HG03196 (cell line): ENCODE measurements around the gene BRD8.
A peak's percentile ranks its signal among the peaks of the same experiment; 100 is the strongest.
"Not testable (repeated sequence)": the region's sequence is repeated elsewhere in the genome, so short reads cannot be mapped to it uniquely, and the experiment has no call there.

Experiments
- ATAC-seq: cut with Tn5 transposase; IDR thresholded peaks from one replicate; pipeline ENCODE4 v1.9.1; 2021; ENCODE audit not compliant: unreplicated experiment

BRD8 gene

GRCh38 chr5:138178516-138179276 lies at the start of gene BRD8, which contains the start of gene KIF20A:
Gene BRD8, minus strand, starts transcription at chr5:138178630. Its CDS starts 16 bp downstream, at chr5:138178614.
Gene KIF20A, plus strand, starts transcription at chr5:138179112. Its CDS starts 569 bp downstream, at chr5:138179681.
- ATAC-seq, result peak; percentile 89

DNA sequence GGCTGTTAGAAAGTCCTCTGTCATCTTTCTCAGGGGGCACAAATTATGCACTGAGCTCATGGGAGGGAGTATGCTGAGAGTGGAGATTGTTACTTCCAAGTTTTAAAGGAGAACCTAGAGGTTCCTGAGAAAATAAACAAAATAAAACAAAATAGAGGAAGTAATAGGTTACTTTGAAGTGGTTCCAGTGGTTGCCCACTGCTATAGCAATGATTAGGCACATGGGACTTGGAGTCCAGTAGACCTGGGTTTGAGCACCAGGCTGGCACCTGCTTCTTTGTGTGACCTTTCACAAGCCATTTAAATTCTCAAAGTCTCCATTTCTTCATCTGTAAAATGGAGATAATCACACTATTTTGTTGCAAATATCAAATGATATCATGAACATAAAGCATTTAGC lies 48.5 kb upstream of the BRD8 start:
- no peak for ATAC-seq

DNA sequence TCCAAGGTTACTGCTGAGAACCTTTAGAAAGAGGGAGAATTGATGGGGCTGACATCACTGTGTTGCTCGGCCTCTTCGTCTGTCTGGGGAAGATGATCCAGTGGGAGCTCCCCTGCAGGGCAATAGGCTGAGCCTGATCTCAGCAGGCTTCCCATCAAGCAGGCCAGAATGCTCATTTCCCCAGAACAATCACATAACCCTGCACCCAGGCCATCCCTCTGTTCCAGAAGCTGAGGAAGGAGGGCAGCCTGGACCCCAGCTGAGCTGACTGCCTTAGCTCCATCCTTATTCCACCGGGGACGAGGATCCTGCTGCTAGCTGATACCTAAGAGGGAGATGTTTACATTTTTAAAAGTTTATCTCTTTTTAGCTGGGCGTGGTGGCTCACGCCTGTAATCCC lies 46.3 kb upstream of the BRD8 start:
- ATAC-seq, result no peak

DNA sequence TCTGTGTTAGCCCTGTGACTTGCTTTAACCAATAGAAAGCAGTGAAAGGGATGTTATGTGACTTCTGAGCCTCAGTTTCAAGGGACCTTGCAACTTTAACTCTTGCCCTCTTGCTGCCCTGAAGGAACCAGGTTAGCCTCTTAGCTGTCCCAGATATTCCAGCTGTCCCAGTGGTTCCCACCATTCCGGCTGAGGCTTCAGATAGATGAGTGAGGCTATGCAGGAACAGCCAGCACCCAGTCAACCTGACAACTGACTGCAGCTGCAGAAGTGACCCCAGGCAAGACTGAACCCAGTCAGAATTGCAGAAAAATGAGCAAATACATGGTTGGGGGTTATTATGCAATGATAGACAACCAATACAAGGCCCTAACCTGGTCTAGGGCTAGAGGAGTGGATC lies 45.1 kb upstream of the BRD8 start:
- ATAC-seq, result no peak

DNA sequence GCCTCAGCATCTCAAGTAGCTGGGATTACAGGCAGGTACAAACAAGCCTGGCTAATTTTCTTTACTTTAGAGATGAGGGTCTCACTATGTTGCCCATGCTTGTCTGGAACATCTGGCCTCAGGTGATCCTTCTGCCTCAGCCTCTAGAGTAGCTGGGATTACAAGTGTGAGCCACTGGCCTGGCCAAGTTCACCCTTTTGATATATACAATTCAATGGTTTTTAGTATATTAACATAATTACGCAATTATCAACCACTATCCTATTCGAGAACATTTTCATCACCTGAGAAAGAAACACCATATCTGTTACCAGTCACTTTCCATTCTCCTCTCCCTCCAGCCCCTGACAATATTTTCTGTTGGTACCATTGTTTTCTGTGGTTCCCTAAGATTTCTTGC lies 38.4 kb upstream of the BRD8 start:
- ATAC-seq, result no peak

DNA sequence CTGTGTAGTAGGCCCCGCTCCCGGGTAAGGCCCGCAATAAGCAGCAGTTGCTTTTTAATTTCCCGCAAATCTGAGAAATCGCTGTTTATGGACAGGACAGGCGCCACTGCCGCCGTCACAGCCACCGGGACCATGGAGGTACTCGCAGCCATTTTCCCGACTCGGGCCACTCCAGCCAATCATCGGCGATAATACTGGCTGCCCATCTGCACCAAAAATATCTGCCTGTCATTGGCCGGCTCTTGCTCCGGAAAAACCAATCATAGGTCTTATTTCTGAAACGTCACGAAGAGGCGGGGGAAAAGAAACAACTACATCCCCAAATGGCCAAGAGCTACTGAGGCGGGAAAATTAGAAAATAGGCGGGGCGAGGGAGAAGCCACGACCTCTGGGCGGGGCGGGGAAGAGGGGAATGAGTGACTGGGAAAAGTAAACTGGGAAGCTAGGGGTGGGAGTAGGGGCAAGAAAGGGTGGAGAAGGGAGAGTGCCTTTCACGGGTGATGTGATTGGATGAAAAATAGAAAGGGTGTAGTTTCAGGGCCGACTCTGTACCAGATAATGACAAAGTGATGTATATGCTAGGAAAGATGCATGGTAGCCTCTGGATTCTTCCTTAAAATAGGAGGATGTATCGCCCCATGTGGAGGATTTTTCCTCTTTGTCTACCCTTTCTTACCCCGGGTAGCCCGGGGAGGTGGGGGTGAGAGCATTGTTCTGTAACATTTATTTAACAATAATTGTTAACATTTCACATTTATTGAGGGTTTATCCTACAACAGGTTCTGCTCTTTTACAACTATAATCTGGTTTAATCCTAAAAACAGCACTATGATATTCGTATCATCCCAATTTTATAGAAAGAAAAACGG lies 35.0 kb upstream of the BRD8 start, which contains the start of gene CDC23:
CDC23 (minus strand) TSS at position 163 of the 869 bp plus-strand sequence; CDS start at position 152, 11 bp downstream.
- ATAC-seq, result peak; percentile 95

- peak; percentile 18 for ATAC-seq
Measured at GRCh38 chr5:138212828-138213160, 34.4 kb upstream of the BRD8 start.

DNA sequence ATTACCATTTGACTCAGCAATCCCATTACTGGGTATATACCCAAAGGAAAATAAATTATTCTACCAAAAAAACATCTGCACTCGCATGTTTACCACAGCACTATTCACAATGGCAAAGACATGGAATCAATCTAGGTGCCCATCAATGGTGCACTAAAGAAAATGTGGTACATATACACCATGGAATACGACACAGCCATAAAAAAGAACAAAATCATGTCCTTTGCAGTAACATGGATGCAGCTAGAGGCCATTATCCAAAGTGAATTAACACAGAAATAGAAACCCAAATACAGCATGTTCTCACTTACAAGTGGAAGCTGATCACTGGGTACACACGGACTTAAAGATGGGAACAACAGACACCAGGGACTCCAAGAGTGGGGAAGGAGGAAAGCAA lies 32.6 kb upstream of the BRD8 start:
- no peak for ATAC-seq

DNA sequence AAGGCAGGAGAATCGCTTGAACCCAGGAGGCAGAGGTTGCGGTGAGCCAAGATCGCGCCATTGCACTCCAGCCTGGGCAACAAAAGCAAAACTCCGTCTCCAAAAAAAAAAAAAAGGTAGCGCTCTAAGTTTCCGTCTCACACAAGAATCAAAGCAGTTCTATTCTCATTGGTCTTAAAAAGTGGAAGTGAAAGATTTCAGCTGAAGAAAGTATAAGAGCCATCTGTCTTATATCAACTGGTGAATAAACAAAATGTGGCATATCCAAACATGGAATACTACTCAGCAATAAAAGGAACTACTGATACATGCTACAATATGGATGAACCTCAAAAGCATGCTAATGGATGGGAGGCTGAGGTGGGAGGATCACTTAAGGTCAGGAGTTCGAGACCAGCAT lies 15.4 kb upstream of the BRD8 start:
- ATAC-seq, result not testable (repeated sequence)

GRCh38 chr5:138192826-138193225 lies 14.4 kb upstream of the BRD8 start:
- no peak for ATAC-seq

- ATAC-seq, result no peak
Measured at GRCh38 chr5:138188626-138189025, 10.2 kb upstream of the BRD8 start.

DNA sequence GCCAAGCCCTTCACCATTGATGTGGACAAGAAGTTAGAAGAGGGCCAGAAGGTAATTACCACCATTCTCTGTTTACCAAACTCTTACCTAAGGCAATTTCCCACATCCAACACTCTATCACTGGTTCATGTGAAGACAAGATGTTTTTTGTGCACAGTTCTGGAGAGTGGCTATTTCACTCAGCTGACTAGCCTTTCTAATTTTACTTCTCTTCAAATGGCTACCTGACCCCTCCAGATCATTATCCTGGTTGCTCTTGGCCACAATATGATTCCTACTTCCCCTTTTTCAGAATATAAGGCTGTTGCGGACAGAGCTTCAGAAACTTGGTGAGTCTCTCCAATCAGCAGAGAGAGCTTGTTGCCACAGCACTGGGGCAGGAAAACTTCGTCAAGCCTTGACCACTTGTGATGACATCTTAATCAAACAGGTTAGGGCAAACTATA lies 7.6 kb upstream of the BRD8 start:
- no peak for ATAC-seq

DNA sequence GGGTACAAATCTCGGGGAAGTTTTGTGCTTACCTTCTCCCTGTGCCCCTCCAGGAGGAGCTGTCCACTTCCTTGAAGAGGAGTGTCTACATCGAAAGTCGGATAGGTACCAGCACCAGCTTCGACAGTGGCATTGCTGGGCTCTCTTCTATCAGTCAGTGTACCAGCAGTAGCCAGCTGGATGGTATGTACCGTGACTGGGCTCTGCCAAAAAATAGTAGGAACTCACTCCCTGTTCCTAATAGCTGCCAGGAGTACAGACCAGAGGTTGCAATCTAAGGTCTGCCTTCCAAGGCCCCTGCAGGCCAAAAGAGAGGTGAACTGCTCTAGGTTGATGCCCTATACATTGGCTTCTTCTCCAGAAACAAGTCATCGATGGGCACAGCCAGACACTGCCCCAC lies 4.4 kb upstream of the BRD8 start:
- ATAC-seq, result no peak

GRCh38 chr5:138180841-138181240 lies 2.4 kb upstream of the BRD8 start:
- no peak for ATAC-seq

- no peak for ATAC-seq
Measured at GRCh38 chr5:138180183-138180782, 1.9 kb upstream of the BRD8 start.

DNA sequence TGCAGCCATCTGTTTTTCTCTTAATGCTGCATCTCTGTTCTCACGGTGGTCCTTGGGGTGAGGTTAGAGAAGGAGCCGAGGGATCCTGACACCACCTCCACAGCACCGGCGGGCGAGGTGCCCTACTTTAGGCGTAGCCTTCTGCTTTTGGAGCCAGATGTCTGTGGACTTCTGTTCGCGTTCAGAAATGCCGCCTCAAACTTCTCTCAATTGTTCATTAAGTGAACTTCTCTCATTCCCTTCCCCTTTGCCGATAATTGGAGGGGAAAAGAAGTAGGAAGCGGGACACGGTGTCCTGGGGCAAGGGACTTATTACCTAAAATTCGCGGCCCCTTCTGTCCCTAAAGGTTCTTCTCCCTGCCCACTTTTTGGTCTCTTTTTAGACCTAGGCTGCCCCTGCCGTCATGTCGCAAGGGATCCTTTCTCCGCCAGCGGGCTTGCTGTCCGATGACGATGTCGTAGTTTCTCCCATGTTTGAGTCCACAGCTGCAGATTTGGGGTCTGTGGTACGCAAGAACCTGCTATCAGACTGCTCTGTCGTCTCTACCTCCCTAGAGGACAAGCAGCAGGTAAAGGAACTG lies 937 bp upstream of the BRD8 start:
- ATAC-seq, result no peak

- ATAC-seq, result no peak
Measured at GRCh38 chr5:138177941-138178515, 402 bp downstream of the BRD8 start.

DNA sequence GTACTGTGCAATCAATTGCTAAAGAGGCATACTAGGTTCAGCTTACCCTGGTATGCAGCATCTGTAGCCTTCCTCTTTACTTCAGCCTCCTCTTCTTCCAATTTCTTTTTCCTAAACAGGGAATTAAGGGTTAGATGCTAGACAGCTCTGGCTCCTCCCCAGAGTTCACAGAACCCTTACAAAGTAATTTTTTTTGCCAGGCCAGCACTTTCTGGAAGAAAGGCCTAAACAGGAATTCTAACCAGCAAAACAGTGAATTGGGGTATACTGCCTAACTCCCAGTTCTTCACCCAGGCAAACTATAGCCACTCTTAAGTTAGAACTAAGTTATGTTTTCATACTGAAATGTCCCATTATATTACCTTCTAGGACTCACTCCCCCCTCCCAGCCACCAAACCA lies 8.1 kb downstream of the BRD8 start:
- ATAC-seq, result no peak

DNA sequence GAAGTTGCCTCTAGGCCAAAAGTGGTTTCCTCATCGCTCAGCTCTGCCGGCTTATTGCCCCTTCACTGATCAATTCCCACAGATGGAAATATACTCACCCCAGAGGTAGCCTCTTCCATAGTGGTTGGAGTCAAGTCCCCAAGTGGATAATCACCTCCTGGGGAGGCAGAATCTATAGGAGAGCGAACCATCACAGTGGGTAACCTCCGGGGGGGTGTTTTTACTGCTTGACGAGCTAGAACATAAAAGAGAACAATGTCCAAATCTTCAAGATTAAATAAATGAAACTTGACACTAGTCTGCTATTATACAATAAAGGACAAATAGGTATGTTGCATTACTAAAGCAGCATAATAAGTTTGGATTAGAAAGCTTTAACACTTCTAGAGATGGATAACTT lies 9.3 kb downstream of the BRD8 start:
- no peak for ATAC-seq

DNA sequence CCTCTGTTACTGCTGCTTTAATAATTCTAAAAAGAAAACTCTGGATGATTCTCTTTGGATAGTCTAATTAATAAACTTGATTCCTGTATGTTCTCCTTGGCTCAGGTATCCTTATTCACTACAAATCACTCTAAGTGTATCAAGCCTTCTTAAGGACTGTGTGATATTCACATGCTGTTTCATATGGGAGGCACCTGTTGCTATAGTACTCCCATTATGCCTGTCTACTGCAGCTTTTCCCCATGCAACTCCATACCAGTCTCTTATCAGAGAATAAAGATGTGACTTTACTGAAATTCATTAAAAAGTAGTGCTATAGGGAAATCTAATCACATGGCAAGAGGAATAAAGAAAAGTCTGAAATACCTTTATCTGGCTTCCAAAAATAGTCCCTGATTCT lies 14.7 kb downstream of the BRD8 start:
- no peak for ATAC-seq

- ATAC-seq, result no peak
Measured at GRCh38 chr5:138160706-138161105, 17.7 kb downstream of the BRD8 start.
